ENCODE measurements around the gene CD93. TPM values are rescaled to one million over a fixed set of nuclear protein-coding genes. Genes with fewer than 3 reads are reported as not detected.

Gene CD93
- total and polyA plus RNA-seq, 3 donors from 2014 or later, result 9.4 to 14.8 (median 14.2) TPM

DNA sequence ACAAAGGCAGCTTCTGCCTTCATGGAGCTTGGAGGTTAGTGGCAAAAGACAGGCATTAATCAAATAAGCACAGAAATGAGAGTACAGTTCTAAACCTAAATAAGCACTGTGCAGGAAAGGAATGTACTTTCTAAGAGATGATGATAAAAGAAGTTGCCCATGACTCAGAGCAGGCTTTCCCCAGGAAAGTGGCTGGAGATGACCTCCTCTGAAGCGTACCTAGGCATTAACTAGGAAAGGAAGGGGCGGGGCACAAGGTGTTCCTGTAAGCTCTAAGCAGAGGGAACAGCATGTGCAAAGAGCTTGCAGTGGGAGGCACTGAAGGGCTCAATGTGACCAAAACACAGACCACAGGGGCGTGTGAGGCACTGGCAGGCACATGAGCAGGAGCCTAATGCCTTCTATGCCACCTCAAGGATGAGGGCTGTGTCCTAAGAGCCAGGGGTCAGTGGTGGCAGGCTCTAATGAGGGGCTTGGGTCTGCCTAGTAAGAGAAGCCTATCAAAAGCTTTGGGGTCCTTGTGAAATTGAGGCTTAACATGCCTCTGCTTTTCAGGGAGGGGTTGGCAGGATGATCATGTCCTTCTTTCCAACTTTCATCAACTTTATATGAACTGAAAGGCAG is 46.1 kb downstream of the CD93 start:
- TF ChIP-seq POLR2A (IDR thresholded peaks at IDR 0.05), result no peak
- TF ChIP-seq, protein P1, sequence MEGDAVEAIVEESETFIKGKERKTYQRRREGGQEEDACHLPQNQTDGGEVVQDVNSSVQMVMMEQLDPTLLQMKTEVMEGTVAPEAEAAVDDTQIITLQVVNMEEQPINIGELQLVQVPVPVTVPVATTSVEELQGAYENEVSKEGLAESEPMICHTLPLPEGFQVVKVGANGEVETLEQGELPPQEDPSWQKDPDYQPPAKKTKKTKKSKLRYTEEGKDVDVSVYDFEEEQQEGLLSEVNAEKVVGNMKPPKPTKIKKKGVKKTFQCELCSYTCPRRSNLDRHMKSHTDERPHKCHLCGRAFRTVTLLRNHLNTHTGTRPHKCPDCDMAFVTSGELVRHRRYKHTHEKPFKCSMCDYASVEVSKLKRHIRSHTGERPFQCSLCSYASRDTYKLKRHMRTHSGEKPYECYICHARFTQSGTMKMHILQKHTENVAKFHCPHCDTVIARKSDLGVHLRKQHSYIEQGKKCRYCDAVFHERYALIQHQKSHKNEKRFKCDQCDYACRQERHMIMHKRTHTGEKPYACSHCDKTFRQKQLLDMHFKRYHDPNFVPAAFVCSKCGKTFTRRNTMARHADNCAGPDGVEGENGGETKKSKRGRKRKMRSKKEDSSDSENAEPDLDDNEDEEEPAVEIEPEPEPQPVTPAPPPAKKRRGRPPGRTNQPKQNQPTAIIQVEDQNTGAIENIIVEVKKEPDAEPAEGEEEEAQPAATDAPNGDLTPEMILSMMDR (IDR thresholded peaks at IDR 0.05), result no peak
- Histone ChIP-seq H3K36me3 (ENCODE audit: low read depth, missing control alignments) (no peaks in the 10 kb centered on the region), H3K27me3 (no peaks in the 10 kb centered on the region), H3K4me1 (no peaks in the 10 kb centered on the region), H3K4me3 (no peak overlapping the region), H3K27ac (no peak overlapping the region), H3K9me3 (no peaks in the 10 kb centered on the region)
- WGBS, 2 donors, result 90 to 96% methylated on average over 3 of the region's 3 CpGs
- intact Hi-C loops (cut with DNase I; ENCODE audit: low total_unique reads), result loop anchor here (10.0 kb wide), 2 partner anchors 195 to 295 kb away; no protein-coding TSS in a partner anchor
- no peak for DNase-seq

DNA sequence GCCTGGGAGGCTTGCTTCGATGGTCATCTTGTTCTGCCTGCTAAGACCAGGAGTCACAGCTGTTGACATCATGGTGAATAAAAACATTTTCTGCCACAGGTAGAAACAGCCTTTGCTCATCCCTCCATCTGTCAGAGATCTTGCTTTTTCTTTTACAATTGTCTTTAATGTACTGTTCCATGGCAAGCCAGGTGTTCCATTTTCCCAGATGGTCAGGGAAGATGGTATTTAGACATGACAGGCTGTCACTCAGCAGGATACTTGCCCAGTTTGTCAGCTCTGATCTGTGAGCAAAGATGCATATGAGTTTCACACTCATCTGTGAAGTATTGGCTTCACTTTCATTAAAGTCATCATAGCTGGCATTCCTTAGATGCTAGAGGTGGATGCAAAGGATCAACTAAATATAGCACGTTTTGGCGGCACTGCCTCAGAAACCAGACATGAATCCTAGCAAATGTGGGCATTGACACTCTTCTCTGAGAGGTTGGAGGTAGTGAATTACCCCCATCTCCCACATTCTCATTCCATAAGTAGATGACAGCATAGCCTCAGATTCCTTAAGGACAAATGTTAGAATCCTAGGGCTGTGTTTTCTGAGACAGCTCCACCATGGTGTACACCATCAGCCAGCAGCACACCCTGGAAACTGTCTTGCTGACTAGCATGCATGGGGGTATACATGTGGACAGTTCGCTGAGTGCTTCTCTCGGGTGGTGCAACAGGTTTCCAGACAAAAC is 46.8 kb downstream of the CD93 start:
- no peaks in the 10 kb centered on the region for H3K4me1 ChIP-seq
- WGBS, 2 donors, result 89 to 92% methylated on average over 5 of the region's 5 CpGs
- H3K4me3 ChIP-seq, result no peak overlapping the region
- intact Hi-C loops (cut with DNase I; ENCODE audit: low total_unique reads), result no loop called here
- no peak overlapping the region for H3K27ac ChIP-seq
- TF ChIP-seq, protein P1 (IDR thresholded peaks at IDR 0.05), result no peak
- TF ChIP-seq POLR2A (IDR thresholded peaks at IDR 0.05), result no peak
- H3K36me3 ChIP-seq (ENCODE audit: low read depth, missing control alignments), result no peaks in the 10 kb centered on the region
- no peaks in the 10 kb centered on the region for H3K27me3 ChIP-seq
- H3K9me3 ChIP-seq, result no peaks in the 10 kb centered on the region
- no peak for DNase-seq

DNA sequence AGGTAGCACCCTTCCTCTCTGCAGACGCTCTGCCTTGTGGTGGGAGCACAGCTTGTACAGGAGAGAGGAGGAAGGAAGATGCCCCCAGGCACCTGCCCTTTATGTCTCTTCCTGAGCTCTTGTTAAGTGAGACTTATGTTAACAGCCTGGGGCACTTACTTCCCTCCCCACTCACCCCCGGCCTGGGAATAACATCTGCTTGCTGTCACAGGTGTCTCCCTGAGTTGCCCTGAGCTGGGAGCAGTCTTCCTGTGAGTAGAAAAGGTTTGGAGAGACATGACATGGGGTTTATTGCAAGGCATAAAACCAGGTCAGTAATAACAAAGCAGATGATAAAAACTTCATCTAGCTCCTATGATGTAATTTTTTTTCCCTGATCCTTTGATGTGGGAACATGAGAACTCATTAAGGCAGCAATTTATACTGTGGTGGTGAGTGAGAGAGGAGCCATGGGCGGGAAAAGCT is 49.1 kb downstream of the CD93 start:
- Histone ChIP-seq H3K9me3 (no peaks in the 10 kb centered on the region), H3K4me1 (peaks cover 3% of the 10 kb centered on the region), H3K27me3 (no peaks in the 10 kb centered on the region), H3K4me3 (no peak overlapping the region), H3K27ac (no peak overlapping the region), H3K36me3 (ENCODE audit: low read depth, missing control alignments) (no peaks in the 10 kb centered on the region)
- DNase-seq, result no peak
- WGBS, 2 donors, result 35 to 59% methylated on average over 3 of the region's 3 CpGs
- intact Hi-C loops (cut with DNase I; ENCODE audit: low total_unique reads), result no loop called here
- TF ChIP-seq, protein P1 (IDR thresholded peaks at IDR 0.05), result no peak
- TF ChIP-seq POLR2A (IDR thresholded peaks at IDR 0.05), result no peak

DNA sequence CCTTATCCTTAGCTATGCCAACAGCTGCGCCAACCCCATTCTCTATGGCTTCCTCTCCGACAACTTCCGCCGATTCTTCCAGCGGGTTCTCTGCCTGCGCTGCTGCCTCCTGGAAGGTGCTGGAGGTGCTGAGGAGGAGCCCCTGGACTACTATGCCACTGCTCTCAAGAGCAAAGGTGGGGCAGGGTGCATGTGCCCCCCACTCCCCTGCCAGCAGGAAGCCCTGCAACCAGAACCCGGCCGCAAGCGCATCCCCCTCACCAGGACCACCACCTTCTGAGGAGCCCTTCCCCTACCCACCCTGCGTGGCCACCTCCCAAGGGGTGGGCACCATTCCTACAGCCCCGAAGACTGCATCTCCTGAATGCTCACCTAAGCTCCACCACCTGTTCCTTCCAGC is 49.8 kb downstream of the CD93 start:
- Histone ChIP-seq H3K27ac (no peak overlapping the region), H3K9me3 (no peaks in the 10 kb centered on the region), H3K4me3 (no peak overlapping the region), H3K4me1 (peaks cover 3% of the 10 kb centered on the region), H3K36me3 (ENCODE audit: low read depth, missing control alignments) (no peaks in the 10 kb centered on the region), H3K27me3 (no peaks in the 10 kb centered on the region)
- TF ChIP-seq, protein P1 (IDR thresholded peaks at IDR 0.05), result no peak
- no peak for TF ChIP-seq POLR2A (IDR thresholded peaks at IDR 0.05)
- WGBS, 2 donors, result 51 to 90% methylated on average over 11 of the region's 11 CpGs
- no peak for DNase-seq
- intact Hi-C loops (cut with DNase I; ENCODE audit: low total_unique reads), result no loop called here

Data from testis (tissue), 3 donors.